ENCODE results near the gene SCAMP3.

DNA sequence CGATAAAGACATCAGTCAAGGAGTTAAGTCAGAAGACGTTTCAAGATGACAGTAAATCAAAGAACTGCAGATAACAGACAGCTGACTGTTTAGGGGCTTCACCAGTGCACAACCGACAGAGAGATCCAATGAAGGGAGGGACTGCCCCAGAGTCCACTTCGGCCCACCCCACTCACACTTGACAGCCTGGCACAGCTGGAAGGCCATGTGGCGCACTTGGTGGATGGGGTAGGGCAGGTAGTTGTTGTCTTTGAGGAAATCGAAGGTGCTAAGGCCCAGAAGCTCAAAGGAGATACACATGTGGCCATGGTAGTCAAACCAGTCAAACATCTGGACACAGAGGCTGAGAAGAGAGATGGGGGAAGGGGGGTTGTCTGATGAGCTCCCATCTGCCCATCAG is 4.4 kb upstream of the SCAMP3 start:
- TF ChIP-seq, protein P1, sequence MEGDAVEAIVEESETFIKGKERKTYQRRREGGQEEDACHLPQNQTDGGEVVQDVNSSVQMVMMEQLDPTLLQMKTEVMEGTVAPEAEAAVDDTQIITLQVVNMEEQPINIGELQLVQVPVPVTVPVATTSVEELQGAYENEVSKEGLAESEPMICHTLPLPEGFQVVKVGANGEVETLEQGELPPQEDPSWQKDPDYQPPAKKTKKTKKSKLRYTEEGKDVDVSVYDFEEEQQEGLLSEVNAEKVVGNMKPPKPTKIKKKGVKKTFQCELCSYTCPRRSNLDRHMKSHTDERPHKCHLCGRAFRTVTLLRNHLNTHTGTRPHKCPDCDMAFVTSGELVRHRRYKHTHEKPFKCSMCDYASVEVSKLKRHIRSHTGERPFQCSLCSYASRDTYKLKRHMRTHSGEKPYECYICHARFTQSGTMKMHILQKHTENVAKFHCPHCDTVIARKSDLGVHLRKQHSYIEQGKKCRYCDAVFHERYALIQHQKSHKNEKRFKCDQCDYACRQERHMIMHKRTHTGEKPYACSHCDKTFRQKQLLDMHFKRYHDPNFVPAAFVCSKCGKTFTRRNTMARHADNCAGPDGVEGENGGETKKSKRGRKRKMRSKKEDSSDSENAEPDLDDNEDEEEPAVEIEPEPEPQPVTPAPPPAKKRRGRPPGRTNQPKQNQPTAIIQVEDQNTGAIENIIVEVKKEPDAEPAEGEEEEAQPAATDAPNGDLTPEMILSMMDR (conservative IDR thresholded peaks at IDR 0.05; ENCODE audit: low read length): no peak
- no peak for TF ChIP-seq EZH2phosphoT487 (IDR thresholded peaks at IDR 0.05; ENCODE audit: borderline replicate concordance)

All from Loucy (cell line).